GM18505 (cell line): ENCODE results near the gene UNC13B.

Source experiments
- ATAC-seq: cut with Tn5 transposase; IDR thresholded peaks from one replicate; pipeline ENCODE4 v1.9.1; 2021; ENCODE audit not compliant: unreplicated experiment
- POLR2A ChIP-seq: IDR thresholded peaks from 4 replicates; pipeline ENCODE4 v1.6.1; 2011; ENCODE audit warnings: borderline replicate concordance; ENCODE audit not compliant: insufficient read depth, insufficient read length; ENCODE audit errors: extremely low read depth

The UNC13B gene

DNA sequence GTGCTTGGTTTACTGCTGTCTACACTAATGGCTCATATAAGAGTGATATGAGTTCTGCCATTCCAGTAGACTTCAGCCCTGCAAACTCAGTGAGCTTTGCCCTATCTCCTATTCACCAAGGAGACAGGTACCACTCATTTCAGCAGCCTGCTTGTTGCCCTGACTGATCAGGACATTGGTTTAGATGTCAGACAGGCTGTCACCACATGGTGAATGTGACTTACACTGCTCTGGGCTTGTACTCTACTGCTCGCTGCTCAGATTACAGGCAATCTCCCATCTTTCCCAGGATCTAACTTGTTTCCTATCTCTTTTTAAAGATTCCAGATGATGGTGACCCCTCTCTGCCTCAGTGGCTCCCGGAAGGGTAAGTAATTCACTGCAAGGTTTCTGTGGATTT is 204.8 kb downstream of the UNC13B start:
- TF ChIP-seq POLR2A, result no peak
- ATAC-seq, result no peak

DNA sequence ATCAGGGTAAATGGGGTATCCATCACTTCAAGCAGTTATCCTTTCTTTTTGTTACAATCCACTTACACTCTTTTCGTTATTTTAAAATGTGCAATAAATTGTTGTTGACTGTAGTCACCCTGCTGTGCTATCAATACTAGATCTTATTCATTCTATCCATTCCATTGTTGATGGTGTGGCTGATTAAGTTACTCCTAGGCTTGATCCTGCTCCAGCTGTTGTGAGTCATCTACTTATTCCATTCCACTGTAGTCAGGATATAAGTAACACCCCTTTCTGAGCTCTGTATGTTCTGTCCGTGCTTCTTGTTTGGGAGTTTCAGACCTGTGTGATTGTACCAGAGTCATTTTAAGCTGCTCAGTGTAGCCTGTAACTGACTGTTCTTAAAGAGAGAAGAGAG is 205.6 kb downstream of the UNC13B start:
- no peak for ATAC-seq
- no peak for TF ChIP-seq POLR2A

DNA sequence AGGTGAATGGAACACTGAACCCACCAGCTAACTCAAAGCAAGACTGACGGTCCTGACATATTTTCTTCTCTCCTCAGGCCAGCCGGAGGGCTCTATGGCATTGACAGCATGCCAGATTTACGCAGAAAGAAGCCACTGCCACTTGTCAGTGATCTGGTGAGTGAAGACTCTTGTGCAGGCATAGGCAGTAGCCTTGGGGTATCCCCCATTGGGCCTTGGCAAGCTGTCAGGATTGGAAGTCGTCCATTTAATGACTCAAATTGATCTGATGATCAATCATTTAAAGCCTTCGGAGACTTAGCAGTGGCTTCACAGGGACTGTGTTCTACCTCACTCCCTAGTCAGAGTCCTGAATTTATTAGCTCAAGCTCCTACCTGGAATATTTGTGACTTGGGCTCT is 208.4 kb downstream of the UNC13B start:
- ATAC-seq, result no peak
- no peak for TF ChIP-seq POLR2A

DNA sequence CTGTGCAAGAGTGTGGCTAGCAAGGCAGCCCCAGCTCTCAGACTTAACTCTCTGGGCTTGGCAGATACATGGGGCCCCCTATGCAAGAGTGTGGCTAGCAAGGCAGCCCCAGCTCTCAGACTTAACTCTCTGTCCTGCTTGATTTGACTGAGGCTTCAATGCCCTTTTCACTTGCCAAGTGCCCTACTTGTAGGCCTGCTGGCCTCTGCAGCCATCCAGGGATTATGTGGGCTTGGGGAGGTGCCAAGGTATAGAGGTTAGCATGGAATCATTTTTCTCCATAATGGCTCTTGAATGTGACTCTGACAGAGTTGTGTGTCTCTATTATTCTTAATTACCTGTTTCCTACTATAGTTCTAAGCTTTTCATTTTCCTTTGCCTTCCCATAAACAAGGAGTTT is 212.6 kb downstream of the UNC13B start:
- TF ChIP-seq POLR2A, result no peak

DNA sequence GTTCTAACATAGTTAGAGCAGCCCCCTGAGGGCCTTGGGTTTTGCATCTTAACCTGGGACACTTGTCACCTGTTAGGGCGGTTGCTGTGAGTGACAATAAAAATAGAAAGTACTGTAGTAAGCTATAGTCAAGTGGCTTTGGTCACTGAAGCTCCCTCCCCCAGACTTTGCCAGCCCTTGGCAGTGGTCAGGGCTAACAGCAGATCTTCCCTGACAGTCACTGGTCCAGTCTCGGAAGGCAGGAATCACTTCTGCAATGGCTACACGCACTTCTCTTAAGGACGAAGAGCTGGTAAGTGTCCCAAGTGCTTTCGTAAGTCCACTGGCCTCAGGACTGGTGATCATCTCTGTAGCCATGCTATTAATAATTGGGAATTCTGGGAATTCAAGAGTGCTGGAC is 213.1 kb downstream of the UNC13B start:
- no peak for ATAC-seq
- no peak for TF ChIP-seq POLR2A

More for the DNA sequence above, 212.6 kb downstream of the UNC13B start:
- no peak for ATAC-seq

DNA sequence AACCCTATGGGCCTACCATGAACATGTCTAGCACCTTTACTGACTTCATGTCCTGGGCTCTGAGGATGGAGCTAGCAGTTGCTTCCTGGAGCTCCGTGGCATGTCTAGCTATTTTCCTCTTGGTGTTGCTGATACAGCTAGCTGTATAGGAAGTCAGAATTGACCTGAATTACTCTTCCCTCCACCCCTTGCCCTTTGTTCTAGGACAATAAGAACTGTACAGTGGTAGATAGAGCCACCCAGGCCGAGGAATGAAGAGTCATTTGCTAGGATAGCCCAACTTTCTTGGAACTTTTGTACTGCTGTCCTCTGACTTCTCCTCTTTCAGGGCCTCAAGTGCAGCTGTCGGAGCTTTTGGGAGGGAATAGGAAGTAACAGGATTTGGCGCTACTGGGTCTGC is 218.2 kb downstream of the UNC13B start:
- TF ChIP-seq POLR2A, result no peak

DNA sequence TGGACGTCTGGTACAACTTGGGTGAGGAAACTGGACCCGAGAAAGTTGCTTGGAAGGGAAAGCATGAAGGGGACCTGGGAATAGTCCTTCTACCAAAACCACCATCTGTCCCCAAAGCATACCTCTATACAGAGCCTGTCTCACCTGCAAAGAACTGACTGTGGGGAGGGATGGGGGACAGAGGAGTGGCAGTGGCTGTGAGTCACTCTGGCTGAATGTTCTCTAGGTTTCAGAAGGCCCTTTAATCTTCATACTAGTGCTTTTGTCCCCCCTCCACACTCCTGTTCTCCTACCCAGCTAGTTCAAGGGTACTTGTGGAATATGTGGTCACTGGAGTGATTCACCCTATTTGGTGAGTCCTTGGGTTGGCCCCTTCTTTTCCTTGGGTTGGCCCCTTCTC is 218.8 kb downstream of the UNC13B start:
- no peak for ATAC-seq
- TF ChIP-seq POLR2A, result no peak

More for the DNA sequence above, 218.2 kb downstream of the UNC13B start:
- ATAC-seq, result no peak

DNA sequence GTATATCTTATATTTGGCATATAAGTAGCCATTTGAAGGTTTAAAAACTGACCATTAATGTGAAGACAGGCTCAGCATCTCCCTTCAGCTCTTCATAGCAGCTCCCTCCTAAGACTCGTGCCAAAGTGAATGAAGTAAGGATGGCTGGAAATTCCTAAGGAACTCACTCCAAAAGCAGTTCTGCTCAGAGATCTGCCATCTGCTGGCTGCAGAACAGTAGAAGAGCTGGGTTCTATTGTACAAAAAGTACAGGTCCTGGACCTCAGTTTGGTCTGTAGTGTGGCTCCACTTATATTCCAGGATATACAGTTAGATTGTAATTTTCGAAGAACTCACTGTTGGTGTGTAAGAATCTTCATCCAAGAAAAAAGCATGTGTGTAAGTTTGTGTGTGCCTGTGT is 223.2 kb downstream of the UNC13B start:
- no peak for ATAC-seq
- TF ChIP-seq POLR2A, result no peak

DNA sequence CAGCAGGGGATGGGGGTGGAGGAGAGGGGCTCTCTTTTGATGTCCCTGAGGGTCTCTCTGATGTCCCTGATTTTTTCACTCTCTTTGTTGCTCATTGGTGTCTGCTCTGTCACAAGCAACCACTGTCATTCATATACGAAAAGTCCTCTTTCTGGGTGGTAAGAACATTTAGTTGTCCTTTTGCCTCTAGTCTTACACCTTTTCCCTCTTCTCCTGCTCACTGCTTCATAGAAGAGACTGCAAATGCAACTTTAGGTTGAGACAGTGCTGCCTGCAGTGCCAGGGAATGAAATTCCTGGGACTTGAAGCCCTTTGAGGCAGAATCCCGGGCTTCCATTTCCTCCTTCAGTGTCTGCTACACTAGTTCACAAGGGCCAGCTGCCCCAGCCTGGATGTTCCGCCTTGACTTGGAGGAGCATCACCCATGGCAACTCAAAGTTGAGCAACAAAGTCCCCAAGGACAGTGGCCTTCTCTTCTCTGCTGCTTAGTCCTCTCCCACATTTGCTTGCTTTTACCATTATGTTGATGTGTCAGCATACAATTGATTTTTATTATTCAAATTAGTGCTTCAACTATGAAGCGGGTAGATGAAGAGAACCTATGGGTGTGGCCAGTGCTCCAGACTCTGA is 233.4 kb downstream of the UNC13B start:
- no peak for ATAC-seq
- no peak for TF ChIP-seq POLR2A

DNA sequence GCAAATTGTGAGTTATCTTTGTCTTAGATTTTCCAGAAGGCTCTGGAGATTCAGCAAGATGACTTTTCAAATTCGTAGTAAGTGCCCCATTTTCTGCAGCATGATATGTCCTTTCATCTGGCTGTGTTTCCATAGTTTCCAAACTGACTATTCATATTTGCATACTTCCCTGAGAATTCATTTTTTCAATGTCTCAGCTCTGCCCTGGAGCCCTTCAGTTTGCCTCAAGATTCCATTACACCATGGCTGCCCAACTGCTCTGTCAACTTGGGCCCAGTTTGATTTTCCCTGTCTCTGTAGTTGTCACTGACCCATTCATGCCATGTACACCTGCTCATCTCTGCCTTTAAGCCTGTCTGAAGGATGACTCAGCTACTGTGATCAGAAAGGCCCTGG is 233.9 kb downstream of the UNC13B start:
- no peak for TF ChIP-seq POLR2A
- ATAC-seq, result no peak

DNA sequence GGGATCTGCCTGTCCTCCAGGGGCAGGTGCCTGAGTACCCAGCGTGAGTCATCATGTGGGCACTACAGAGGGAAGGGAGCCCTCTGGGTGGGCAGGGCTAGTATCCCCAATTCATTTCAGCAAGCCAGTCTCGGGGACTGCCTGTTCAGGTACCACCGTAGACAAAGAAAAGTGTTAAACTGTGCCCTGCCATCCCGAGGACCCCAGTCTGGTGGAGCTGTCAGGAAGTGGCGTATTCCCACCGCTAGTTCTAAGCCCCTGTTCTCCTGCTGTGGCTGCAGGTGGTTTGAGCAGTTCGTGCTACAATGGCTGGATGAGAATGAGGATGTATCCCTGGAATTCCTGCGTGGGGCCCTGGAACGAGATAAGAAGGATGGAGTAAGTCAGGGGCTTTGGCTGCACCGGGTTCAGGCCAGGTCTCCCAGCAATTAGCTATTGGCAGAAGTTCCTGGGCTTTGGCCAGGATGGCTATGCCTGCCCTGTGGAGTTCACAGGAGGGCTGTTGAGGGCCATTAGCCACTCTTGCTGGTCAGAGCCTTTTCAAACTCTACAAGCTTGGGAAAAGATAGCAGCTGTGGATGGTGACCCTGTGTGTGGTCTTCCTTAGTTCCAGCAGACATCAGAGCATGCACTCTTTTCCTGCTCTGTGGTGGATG is 234.9 kb downstream of the UNC13B start:
- no peak for TF ChIP-seq POLR2A

DNA sequence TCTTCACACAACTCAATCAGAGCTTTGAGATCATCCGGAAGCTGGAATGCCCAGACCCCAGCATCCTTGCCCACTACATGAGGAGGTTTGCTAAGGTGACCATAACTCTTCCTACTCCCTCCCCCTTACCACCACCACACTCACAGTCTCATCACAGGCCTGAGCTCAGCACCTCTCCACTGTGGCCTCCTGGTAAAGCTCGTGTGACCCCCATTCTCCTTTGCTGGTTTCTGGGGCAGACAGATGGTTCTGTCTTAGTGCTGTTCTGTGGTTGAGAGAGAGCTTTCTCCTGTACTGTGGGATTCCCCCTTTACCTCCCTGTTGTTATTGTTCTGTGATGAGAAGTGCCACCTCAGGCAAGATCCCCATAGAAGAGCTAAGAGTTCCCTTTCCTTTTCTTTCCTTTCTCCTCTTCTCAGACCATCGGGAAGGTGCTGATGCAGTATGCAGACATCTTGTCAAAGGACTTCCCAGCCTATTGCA is 235.4 kb downstream of the UNC13B start:
- no peak for TF ChIP-seq POLR2A
- no peak for ATAC-seq

More for the DNA sequence above, 234.9 kb downstream of the UNC13B start:
- no peak for ATAC-seq

DNA sequence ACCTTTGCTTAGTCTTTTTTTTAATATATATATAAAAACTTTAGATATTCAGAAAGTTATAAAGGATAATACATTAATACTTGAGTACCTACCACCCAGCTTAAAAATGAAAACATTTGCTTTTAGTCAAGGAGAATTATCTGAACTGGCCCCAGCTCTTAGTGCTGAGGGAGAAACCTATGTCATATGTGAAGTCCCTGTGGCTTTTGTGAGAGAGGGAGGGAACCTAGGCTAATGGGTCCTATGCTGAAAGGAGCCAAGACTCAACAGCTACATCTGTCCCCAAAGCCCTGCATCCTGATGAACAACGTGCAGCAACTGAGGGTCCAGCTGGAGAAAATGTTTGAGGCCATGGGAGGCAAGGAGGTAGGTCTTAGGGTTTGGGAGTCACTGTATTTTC is 236.1 kb downstream of the UNC13B start:
- no peak for TF ChIP-seq POLR2A
- no peak for ATAC-seq

DNA sequence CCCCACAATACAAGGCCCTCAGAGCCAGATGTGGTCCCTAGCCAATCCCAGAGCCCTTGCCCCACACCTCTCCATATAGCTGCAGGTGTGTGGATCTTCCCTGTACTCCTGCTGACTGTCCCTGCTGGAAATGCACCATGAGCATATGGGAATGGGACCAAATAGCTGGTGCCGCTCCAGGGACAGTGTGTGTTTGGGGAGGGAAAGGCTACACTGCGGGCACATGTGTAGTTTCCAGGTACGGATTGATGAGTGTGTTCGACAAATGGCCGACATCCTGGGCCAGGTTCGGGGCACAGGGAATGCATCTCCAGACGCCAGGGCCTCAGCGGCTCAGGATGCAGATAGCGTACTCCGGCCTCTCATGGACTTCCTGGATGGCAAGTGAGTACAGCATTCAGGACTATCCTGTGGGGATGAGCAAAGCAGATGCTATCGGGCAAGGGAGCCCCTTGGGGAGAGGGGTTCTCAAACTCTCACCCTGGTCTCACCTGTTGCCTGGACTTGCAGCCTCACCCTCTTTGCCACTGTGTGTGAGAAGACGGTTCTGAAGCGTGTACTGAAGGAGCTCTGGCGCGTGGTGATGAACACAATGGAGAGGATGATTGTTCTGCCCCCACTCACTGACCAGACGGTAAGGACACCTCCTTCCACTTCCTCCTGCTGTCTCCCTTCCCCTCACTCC is 237.0 kb downstream of the UNC13B start:
- TF ChIP-seq POLR2A, result no peak
- ATAC-seq, result no peak
